Measurements from ENCODE around the gene DUSP22.
"Not testable (repeated sequence)": the region's sequence is repeated elsewhere in the genome, so short reads cannot be mapped to it uniquely, and the experiment has no call there.

Gene DUSP22

DNA sequence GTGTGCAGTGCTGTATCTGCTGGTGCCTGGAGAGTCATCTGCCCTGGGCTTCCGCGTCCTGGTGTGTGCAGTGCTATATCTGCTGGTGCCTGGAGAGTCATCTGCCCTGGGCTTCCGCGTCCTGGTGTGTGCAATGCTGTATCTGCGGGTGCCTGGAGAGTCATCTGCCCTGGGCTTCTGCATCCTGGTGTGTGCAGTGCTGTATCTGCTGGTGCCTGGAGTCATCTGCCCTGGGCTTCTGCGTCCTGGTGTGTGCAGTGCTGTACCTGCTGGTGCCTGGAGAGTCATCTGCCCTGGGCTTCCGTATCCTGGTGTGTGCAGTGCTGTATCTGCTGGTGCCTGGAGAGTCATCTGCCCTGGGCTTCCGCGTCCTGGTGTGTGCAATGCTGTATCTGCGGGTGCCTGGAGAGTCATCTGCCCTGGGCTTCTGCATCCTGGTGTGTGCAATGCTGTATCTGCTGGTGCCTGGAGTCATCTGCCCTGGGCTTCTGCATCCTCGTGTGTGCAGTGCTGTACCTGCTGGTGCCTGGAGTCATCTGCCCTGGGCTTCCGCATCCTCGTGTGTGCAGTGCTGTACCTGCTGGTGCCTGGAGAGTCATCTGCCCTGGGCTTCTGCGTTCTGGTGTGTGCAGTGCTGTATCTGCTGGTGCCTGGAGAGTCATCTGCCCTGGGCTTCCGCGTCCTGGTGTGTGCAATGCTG is 33.0 kb downstream of the DUSP22 start:
- not testable (repeated sequence) for DNase-seq

DNA sequence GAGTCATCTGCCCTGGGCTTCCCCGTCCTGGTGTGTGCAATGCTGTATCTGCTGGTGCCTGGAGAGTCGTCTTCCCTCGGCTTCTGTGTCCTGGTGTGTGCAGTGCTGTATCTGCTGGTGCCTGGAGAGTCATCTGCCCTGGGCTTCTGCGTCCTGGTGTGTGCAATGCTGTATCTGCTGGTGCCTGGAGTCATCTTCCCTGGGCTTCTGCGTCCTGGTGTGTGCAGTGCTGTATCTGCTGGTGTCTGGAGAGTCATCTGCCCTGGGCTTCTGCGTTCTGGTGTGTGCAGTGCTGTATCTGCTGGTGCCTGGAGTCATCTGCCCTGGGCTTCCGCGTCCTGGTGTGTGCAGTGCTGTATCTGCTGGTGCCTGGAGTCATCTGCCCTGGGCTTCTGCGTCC is 33.8 kb downstream of the DUSP22 start:
- DNase-seq = not testable (repeated sequence)

DNA sequence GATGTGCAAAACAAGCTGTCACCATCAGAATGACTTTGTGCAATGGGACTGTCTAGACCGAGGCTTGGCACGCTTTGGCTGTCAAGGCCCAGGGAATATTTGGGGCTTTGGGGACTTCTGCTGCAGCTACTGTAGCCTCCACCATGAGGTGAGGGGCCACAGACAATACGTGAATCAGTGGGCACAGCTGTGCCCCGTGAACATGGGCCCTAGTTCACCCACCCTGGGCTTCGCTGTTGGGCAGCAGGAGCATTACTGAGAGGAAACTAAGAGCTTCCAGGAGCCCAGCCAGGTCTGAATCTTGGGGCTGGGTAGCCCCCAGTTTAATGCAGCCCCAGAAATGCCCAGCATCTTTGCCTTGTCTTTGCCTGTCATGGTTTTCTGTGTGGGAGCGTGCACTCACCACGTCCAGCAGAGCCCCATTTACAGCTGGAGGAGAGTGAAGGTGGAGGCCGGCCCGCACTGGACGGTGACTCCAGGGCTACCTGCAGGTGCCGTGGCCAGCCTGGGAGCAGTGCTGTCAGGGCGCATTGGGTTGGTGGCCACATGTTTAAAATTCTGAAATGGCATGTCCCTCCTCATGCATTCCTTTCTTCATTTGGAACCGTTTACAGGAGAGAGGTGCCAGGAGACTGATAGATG is 34.7 kb downstream of the DUSP22 start:
- DNase-seq = no peak

DNA sequence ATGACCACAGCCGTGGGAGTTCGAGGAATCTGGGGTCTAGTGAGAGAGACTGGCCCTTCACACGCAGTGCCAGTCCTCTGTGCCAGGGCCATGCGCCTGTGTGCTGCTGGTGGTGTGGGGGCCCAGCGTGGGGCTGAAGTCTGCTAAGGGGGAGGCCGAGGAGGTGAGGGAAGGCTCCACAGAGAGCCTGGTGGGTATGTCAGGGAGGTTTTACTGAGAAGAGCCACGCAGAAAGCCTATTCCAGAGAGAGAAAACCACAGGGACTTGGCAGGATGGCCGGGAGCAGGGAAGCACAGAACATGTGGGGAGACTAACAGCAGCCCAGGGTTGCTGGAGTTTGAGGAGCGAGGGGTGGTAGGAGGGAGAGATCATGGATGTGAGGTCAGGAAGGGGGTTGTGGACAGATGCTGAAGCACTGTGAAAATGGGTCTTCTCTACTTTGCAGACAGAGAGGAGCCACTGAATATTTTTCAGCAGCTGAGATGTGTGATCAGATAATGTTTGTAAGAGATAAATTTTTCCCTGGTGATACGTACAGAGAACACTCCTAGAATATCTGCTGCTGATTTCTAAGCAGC is 35.3 kb downstream of the DUSP22 start:
- no peak for DNase-seq

DNA sequence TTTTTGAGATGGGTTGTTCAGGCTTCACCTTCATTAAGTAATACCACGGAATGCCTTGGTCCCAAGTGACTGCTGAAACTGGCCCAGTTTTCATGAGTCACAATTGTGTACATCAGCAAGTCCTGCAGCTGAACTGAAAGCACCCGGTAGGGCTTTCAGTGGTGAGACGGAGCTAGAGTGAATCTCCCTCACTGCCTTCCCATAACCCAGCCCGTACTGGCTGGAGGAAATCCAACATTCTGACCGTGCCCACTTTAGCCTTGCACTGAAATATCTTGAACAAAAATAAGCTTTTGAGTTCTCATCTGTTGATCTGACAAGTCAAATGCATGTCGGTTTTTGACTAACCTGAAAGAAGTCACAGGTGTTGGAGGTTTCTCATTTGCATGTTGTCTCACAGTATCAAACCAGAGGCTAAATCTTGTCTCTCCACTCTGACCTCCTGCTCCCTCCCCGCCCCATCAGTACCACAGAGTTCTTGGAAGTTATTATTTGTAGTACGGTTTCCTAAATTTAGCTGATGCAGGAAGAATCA is 35.9 kb downstream of the DUSP22 start:
- DNase-seq = no peak

DNA sequence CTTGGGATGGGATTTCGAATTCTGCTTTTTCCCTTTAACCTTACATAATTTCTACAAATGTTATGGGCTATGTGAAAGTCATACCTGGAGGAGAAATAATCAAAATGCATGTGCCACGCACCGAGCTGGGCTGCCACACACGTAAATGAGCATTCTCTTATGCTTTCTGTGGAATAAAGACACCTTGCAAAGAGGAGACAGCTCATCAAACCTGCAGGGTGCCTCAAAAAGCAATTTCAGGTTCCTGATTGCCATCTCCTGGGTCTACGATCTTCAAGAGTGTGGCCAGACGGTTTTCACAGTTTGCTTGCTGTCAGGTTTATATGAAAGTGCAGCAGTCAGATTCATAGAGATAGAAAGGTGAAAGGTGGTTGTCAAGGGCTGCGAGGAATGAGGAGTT is 36.6 kb downstream of the DUSP22 start:
- DNase-seq = no peak

DNA sequence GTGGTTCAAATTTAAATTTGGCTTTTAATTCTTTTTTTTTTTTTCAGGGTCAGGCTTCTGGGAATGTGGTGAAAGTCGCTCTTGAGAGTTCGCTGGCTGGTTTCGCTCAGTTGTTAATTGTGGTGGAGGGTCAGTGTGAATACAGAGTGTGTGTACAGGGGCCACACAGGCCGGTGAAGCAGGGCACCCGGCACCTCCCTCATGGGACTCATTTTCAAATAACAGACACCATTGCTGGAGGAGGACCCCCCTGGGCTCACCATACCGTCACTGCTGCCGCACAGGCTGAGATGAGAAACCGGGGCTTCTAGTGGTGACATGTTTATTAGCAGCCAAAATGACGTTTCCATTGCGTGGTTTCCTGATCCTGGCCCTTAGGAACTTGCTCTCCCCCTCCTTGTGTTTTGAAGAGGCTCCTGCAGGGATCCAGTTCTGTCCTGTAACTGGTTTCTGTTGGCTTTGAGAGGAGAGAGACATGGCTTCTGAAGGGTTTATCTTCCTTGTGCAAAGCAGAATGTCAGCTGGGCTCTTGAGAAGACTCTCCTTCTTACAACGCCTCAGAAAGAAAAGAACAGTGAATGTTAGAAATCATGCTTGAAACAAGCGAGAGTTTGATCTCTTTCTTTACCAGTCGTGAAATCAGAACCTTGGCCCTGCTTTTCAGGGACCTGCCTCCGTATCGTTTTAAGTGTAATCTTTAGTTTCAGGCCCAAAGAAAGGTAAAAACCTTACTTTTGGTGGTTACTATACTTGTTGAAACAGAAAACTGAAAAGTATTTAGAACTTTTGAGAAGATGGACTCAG is 37.8 kb downstream of the DUSP22 start:
- DNase-seq = no peak

DNA sequence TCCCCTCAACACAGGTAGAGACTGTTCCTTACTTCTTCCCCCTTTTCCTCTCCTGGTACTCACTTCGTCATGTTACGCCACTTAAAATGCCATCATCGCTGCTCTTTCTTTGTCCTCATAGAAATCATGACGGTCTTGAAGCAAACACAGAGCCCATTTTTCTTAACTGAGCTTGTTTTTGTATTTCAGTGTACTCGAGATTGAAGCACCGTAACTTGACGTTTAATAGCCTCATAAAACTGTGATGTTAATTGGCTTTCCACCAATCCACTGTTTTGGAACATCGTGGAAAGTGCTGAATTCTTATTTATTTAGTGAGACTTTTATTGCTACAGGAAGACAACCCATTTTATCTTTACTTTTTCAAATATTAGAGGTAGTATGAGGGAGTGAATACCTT is 38.7 kb downstream of the DUSP22 start:
- no peak for DNase-seq

DNA sequence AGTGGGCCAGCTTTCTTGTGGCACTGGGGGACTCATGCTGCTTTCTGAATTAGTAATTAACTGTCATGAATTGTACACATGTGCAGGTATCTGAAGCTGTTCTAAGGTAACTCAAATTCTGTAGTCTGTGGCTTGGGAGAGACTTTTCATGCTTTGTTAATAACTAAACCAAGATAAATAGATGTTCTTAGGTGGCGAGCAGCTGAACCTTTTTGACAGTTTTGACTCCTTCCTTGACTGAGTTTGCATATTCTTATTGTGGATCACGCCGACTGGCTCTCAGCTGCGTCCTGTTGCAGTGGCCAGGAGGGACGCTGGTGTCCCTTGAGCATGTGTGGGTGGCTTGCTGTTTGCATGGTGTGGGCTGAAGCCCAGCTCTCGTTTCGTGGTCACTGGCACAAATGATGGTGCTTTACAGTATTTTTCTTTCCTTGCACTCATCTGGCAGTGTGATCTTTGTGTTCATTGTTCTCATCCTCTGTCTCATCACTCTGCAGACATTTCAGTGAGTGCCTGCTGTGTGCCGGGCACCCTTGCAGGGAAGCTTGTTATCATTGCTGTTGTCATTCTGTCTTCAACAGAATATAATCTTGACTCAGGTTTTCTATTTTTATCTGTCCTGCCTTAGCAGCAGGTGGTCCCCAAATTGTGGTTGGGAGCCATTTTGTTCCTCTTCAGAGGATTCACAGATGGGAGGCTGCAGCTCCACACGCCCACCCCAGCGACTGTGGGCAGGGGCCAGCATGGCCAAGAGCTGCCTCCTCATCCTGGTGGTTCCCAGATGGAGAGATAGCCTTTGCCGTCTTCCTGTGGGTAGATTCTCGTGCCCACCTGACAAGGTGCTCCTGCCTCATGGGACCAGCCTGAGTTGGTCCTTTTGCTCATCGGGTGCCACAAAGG is 39.6 kb downstream of the DUSP22 start:
- DNase-seq = no peak

DNA sequence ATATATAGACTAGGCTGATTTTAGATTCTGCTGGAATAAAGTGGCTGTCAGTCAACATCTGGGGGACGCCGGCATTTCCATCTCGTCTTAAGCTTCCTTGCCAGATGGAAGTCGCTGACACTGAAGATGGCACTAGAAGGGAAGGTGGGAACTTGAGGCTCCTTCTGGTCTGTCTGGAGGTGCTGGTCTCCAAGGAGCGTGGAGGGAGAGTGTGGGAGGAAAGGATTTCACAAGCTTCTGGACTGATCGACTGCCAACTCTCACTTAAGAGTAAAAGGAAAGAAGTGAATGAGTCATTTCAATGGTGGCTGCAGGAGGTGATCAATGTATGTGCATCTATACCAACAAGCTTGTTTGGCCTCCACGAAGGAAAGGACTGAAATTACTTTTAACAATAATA is 40.4 kb downstream of the DUSP22 start:
- DNase-seq = no peak

DNA sequence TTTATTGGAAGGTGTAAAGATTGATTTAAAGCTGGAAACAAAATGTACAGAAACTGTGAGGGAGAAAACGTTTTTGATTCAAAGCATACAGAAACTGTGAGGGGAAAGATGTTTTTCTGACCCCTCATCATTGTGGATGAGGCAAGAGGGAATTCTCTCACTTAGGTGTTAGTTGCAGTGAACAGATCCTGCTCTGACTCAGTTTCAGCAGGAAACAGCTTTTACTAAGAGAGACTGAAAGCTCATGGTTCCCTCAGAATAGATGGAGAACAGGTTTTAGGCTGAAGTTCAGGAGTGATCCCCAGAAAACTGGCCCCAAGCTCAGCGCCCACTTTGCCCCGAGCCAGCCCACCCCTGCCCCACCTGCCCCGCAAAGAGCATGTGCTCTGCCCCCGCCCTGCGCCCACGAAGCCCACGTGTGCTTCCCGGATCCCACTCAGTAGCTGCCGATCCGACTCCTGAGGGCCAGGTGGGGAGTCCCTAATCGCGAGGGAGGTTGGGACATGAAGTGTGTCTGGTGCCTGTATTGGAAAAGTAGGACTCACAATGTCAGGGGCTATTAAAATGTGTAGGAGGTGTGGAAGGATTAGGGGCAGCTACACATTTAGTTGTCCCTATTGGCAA is 41.2 kb downstream of the DUSP22 start:
- DNase-seq = no peak

DNA sequence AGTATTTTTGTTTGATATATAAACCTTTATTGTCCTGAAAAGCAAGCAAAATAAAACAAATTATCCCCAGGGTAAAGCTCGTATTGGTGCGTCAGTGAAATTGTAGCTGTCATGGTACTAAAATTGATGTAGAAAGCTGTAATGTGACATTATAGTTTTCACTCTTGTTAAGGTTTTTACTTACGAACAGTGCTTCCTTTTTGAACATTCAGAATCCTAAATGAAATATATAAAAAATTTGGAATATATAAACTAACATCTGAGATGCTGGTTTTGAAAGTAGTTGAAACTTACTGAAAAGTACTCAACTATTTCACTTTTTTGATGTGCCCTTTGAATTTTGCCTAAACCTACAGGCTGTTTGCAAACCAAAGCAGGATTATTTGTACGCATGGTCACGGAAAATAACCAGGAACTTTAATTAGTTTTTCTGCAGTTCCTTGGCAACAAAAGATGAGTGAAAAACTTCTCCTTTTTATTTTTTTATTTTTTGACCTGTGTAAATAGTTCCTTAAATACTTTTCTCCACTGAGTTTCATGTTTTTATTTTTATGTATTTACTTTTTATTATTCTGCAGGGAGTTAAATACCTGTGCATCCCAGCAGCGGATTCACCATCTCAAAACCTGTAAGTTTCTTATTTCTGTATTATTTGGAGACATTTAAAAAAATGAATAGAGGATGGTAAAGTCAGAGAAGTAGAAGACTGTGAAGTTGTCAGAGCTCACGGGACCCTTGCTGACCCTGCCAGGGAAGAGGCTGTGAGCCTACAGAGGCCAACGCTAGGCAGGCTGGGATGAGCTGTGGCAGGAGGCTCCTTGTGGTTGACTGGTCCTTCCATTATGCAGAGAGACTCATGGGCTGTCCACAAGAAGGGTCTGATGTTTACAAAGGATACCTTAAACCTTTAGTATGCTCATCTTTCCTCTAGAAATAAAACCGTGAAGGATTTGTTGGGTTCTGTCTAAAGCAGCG is 42.5 kb downstream of the DUSP22 start:
- no peak for DNase-seq

DNA sequence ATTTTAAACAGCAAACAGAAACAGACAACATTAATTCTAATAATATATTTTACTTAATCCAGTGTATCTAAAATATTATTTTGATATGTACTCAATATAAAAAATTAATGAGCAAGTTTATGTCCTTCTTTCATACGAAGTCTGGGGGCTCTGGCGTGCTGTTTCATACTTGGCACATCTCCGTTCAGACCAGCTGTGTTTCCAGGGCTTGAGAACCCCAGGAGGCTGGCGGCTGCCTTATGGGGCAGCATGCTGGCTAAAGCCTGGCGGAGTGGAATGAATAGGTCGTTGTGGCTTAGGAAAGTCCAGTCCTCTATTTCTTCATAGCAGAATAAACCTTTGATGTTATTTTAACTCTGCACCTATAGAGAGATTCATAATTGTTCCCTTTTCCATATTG is 43.3 kb downstream of the DUSP22 start:
- DNase-seq = no peak

DNA sequence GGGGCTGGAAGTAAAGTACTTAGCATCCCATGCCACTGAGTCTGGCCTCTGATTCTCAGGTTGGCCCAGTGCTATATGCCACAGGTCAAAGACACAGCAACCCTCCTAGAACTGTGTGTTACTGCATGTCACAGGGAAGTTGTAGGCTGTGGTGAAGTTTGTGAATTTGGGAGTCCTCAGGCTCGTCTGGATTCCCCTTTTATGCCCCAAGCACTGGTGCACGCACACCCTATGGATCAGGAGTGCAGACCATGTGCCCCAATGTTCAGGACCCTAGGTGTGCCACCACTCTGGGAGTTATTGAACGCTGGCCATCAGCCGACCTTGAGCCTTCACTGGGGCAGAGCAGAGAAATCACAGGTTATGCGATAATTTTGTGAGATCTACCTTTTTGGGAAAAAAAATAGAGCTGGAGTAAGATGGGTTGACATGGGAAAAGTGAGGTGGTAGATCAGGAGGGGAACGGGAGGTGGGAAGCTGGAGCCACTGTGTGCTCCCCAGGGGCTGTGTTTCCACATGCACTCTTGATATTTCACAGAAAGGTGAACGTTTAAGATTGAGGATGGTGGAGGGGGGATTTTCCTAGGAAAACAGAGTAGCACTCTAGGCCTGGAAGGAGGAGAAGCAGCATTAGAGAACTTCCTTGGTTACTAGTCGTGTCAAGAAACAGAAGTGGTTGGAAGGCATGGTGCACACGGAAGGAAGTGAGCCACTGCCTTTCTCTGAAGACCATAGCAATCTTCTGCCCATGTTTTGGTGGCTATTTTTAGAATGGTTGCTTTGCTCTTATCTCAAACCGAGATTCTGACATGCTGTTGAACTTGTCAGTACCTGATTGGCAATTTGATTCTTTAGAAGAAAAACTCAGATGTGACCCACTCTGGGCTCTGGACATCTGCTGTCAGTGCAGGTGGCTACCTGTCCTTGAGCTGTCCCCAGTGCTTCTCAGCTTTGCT is 44.1 kb downstream of the DUSP22 start:
- peak; percentile 20 for DNase-seq

DNA sequence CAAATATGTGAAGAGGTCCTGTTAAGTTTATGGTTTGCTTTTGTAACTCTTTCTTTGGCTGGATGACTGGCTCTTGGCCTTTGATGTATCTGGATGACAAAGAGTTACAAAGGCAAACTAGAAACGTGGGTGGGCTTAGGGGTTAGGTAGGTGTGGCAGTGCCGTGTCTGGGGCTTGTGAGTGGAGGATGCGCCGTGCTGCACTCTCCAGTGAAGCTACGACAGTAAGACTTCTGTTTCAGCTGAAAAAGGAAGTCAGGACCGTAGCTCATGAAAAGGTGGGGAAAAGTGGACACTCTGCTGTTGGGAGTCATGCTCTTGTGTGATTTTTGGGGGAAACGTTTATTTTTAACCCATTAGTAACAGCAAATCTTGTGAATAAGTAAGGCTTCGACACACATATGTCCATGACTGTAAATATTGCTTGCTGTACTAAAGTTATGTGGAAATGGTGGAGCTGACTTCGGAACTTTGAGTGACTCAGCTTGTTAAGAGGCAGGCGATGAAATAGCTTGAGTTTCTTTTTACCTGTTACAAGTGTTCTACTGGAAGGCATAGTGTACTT is 45.6 kb downstream of the DUSP22 start:
- no peak for DNase-seq

DNA sequence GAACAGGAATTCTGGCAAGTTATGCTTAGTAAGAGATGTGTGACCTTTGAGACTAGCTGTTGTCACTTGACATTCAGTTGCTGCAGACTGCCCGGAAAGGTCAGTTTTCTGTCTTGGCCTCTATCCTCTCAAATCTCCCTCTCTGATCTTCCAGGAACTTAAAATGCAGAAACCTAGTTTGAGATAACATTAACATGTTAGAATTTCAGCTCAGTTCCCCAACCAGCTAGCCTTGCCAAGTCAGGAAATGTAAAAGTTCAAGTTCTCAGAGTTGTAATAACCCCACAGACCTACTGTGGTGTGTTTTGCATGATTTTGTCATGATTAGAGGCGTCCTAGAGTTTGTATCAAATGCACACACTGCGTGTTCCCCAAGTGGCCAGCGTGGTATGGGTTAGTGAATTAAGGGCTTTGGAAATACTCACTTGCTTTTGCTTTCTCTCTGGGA is 46.6 kb downstream of the DUSP22 start:
- DNase-seq = no peak

DNA sequence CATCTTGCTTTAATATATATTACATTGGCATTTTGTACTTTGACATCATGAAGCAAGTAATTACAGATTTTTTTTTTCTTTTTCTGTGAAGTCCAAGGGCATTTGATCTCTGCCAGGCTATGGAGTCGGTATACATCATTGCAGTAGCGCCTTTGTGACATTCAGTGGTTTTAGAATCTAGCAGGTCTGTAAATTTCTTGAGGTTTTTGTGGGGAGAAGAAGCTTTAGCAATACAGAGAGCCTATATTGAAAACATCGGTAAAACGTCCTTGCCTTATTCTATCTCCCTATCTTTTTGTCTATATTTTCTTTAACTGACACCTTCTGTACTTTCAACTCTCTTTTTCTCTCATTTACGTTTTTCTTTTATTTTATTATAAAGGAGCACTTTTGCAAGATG is 47.2 kb downstream of the DUSP22 start:
- DNase-seq = peak; percentile 20

DNA sequence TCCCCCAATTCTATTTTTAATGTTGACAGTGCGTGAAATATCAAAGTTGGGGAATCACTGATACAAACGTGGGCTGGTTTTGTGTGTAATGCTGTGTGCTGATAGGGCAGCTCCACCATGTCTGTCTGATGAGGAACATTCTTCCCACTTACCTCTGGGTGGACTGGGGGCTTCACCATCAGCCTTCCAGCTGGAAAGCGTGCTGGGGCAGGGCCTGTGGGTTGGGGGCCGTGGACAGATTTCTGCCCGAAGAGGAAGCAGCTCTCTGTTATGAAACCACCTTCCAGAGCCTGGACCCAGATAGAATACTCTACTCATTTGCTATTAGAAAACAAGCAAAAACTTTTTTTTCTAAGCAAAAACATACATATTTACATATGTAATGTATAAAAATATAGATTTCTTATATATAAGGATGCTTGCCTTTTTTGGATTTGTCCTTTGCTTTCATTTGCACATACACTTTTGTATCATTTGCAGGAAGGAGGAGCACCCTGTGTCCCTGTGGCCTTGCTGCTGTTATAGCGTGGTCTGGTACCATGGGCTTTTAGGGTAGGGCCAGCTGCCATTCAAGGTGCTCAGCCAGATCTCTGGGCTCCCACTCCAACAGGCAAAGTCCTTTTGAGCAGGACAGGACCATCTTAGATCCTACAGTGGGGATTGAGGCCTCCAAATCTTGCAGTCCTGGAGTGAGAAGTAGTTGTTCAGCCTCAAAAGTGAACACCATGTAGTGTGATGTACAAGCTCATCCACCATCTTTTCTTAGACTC is 48.1 kb downstream of the DUSP22 start:
- DNase-seq = no peak

All from CD4-positive, alpha-beta T cell treated with Interleukin-12 subunit alpha and Interleukin-12 subunit beta, for 1 hour (primary cell).